Spleen (tissue), 7 donors: Measurements from ENCODE around the gene HMBS.

Source experiments
- CTCF ChIP-seq, 11 experiments: fragments of 200-600 bp in 7 of 11; fragments of 450-650 bp in 4 of 11; sonication (generic) in 4 of 11; IDR thresholded peaks in 8 of 11; conservative IDR thresholded peaks in 3 of 11; 1 replicate in 7 of 11; 2 replicates in 4 of 11; pipeline versions ENCODE4 v1.4.0 to v1.8.0; 2016 to 2021; ENCODE audit warnings: antibody characterized with exemption in 11 of 11, inconsistent platforms in 4 of 11, mild to moderate bottlenecking in 1 of 11
- POLR2A ChIP-seq, 3 donors: fragments of 450-650 bp; IDR thresholded peaks; one replicate each; pipeline ENCODE4 v1.5.1; 2017; ENCODE audit warnings: antibody characterized with exemption in 3 of 3, mild to moderate bottlenecking in 1 of 3
- donor health status: DM: no; HTN: no; CAD: no; lungs with moderate emphysema.
- donor health status: DM: no; HTN: no; CAD: no.
- donor health status: DM: no; HTN: no; CAD: no.

GRCh38 chr11:119062779-119063178 lies 21.9 kb upstream of the HMBS start:
- no peak for TF ChIP-seq POLR2A (IDR thresholded peaks at IDR 0.05)
- TF ChIP-seq CTCF (IDR thresholded peaks at IDR 0.05 in 8 of 11, conservative IDR thresholded peaks at IDR 0.05 in 3 of 11), result no peak
